HG03342 (cell line): ENCODE measurements around the gene LHX3.

Experiments
- ATAC-seq: cut with Tn5 transposase; IDR thresholded peaks from one replicate; pipeline ENCODE4 v1.9.1; 2021; ENCODE audit warnings: mild to moderate bottlenecking, moderate library complexity; ENCODE audit not compliant: unreplicated experiment

LHX3 gene

GRCh38 chr9:136209786-136210185 is 4.9 kb upstream of the LHX3 start:
- ATAC-seq = no peak

- no peak for ATAC-seq
Observed at GRCh38 chr9:136209232-136209631, 4.3 kb upstream of the LHX3 start.

GRCh38 chr9:136208675-136209074 is 3.7 kb upstream of the LHX3 start:
- ATAC-seq = no peak

- no peak for ATAC-seq
Observed at GRCh38 chr9:136207616-136208015, 2.7 kb upstream of the LHX3 start.

- ATAC-seq = no peak
Observed at GRCh38 chr9:136206602-136207275, 1.8 kb upstream of the LHX3 start.

GRCh38 chr9:136205707-136205992 is 722 bp upstream of the LHX3 start:
- no peak for ATAC-seq

- no peak for ATAC-seq
Observed at GRCh38 chr9:136204145-136204805, 653 bp downstream of the LHX3 start.

- no peak for ATAC-seq
Observed at GRCh38 chr9:136203408-136204144, 1.4 kb downstream of the LHX3 start.

- ATAC-seq = no peak
Observed at GRCh38 chr9:136202454-136203407, 2.2 kb downstream of the LHX3 start.

- no peak for ATAC-seq
Observed at GRCh38 chr9:136201609-136202453, 3.1 kb downstream of the LHX3 start.

GRCh38 chr9:136201174-136201573 is 3.8 kb downstream of the LHX3 start:
- no peak for ATAC-seq

- ATAC-seq = no peak
Observed at GRCh38 chr9:136200424-136200823, 4.5 kb downstream of the LHX3 start.

GRCh38 chr9:136199391-136200288 is 5.3 kb downstream of the LHX3 start:
- no peak for ATAC-seq

- no peak for ATAC-seq
Observed at GRCh38 chr9:136198605-136199083, 6.3 kb downstream of the LHX3 start.

- no peak for ATAC-seq
Observed at GRCh38 chr9:136197930-136198604, 6.9 kb downstream of the LHX3 start.

- no peak for ATAC-seq
Observed at GRCh38 chr9:136197084-136197875, 7.6 kb downstream of the LHX3 start.

GRCh38 chr9:136196404-136197083 is 8.4 kb downstream of the LHX3 start:
- no peak for ATAC-seq
